RWPE1 (cell line): ENCODE results near the gene CBARP.

Source experiments
- CTCF ChIA-PET: fragments of 350-600 bp; sonication (Branson Sonifier 250); formaldehyde crosslinking; extraction: SDS; loops from one replicate; lab custom pipeline; 2021; lab: Yijun Ruan, JAX
- POLR2A ChIA-PET: fragments of 400-600 bp; formaldehyde crosslinking; extraction: SDS; loops from one replicate; lab custom pipeline; 2020; ENCODE audit warnings: antibody characterized with exemption; ENCODE audit not compliant: low non-redundant PET; lab: Yijun Ruan, JAX
- DNase-seq: peaks from one replicate; pipeline ENCODE4 v3.0.0; 2012; ENCODE audit warnings: low spot score
- H3K27ac ChIP-seq: fragments of 450-650 bp; 2 replicates; pipeline ENCODE4 v1.5.1; 2017
- TF ChIP-seq, protein P1 (sequence below): fragments of 450-650 bp; conservative IDR thresholded peaks from 2 replicates; pipeline ENCODE4 v1.5.1; 2017; ENCODE audit warnings: low read depth, mild to moderate bottlenecking

CBARP gene

DNA sequence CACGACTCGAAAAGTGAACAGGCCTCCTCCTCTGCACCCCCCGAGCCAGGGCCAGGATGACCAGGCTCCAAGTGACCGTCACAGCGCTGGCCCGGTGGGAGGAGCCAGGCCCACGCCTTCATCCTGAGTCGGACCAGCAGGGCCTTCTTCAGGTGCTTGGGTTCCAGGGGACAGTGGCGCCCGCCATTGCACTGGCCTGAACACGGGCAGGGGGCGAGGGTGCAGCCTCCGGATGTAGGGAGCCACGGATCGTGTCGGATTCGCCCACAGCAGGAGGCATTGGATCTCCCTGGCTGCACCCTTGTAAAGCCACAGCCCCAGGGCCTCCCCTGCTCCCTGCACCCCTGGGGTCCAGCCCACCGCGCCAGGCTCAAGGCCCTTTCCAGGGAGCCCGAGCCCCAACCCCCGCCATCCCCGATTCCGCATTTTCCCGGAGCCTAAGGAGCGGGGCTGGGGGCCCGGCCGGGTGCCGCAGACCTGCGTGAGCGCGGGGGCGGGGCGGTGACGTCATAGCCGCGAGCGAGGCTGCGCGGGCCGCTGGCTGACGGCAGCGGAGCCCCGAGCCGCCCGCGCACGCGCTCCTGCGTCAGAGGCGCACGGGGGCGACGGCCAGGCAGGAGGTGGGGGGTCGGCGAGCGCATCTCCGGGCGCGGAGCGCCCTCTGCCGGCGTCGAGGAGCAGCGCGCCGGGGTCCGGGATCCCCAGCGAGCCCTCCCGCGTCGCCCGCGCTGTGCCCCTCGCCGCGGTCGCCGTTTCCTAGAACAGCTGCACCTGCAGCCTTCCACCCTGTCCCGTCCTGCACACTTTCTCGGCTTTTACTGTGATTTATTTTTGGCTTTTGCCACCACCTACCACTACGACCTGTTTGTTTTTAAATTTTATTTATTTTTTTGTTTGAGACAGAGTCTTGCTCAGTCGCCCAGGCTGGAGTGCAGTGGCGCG, 2.3 kb upstream of the CBARP start:
- POLR2A ChIA-PET, result interaction anchor here (0.6 kb wide), 1 partner anchor 53 kb away, joined by 3 read pairs; no protein-coding TSS in a partner anchor
- H3K27ac ChIP-seq, result peak overlapping the region; percentile 100

DNA sequence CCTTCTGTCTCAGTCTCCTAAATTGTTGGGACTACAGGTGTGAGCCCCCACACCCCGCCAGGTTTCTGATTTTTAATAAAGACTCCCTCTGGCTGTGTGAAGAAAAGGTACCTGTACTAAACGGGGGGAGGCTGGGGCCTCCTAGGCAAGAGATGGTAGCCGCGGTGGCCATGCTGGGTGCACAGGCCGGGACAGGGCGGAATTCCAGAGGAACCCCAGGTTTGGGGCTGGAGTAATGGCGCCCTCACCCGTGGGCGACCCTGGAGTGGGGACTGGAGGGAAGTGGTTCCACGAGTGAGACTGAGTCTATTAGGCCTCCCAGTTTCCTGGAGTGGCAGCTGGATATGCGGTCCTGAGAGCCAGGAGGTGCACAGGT, 1.6 kb upstream of the CBARP start:
- ChIA-PET POLR2A (interaction anchor here (0.7 kb wide), 1 partner anchor 30 kb away, joined by 3 read pairs; no protein-coding TSS in a partner anchor), CTCF (interaction anchor here (0.7 to 1.5 kb wide), 2 partner anchors 16 to 71 kb away, joined by 3 to 5 read pairs; no protein-coding TSS in a partner anchor)
- H3K27ac ChIP-seq, result peak overlapping the region; percentile 100
- TF ChIP-seq, protein P1, sequence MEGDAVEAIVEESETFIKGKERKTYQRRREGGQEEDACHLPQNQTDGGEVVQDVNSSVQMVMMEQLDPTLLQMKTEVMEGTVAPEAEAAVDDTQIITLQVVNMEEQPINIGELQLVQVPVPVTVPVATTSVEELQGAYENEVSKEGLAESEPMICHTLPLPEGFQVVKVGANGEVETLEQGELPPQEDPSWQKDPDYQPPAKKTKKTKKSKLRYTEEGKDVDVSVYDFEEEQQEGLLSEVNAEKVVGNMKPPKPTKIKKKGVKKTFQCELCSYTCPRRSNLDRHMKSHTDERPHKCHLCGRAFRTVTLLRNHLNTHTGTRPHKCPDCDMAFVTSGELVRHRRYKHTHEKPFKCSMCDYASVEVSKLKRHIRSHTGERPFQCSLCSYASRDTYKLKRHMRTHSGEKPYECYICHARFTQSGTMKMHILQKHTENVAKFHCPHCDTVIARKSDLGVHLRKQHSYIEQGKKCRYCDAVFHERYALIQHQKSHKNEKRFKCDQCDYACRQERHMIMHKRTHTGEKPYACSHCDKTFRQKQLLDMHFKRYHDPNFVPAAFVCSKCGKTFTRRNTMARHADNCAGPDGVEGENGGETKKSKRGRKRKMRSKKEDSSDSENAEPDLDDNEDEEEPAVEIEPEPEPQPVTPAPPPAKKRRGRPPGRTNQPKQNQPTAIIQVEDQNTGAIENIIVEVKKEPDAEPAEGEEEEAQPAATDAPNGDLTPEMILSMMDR, result no peak
- no peak for DNase-seq

More for the DNA sequence above, 2.3 kb upstream of the CBARP start:
- CTCF ChIA-PET, result interaction anchor here (0.6 to 1.6 kb wide), 6 partner anchors 8 to 127 kb away, joined by 3 to 5 read pairs (median 4); no protein-coding TSS in a partner anchor
- peak; percentile 87 for DNase-seq
- TF ChIP-seq, protein P1, result peak; percentile 91

DNA sequence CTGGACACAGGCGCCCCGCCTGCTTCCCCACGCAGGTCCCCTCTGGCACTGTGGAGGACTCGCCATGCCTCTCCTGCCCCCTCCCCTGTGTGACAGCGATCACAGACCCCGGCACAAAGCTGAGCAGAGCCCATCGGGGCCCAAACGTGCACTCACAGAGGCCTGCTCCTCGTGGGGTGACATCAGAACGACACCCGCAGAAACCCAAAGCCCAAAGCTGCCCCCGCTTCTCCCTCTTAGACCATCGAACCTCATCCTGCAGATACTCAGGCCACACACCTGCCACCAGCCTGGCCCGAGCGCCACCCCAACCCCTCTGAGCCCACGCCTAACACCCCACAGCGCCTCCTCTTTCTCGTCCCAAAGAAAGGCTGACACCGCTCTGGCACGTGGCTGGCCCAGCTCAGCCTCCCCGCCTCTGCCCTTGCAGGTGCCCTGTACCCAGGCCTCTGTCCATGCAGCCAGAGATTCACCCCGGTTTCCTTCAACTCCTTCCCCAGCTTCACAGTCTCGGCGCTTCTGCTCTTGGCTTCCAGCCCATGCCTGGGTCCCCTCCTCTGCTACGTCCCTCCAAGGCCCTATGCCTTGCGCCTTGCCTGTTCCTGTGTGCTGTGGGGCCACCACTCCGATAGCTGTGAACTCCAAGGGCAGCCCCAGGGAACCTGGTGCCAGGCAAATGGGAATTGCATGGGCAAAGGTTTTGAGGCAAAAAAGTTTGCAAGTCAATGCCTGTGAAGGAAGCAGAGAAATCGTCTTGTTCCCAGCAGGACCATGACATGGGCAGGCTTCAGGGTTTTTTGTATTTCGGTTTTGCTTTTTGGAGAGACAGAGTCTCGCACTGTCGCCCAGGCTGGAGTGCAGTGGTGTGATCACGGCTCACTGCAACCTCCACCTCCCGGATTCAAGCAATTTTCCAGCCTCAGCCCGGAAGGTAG, 831 bp upstream of the CBARP start:
- TF ChIP-seq, protein P1, result no peak
- H3K27ac ChIP-seq, result peak overlapping the region; percentile 100
- POLR2A ChIA-PET, result interaction anchor here (0.5 to 0.7 kb wide), 2 partner anchors 8 to 31 kb away, joined by 3 to 6 read pairs; no protein-coding TSS in a partner anchor
- no peak for DNase-seq
- CTCF ChIA-PET, result interaction anchor here (0.5 to 1.5 kb wide), 5 partner anchors 15 to 375 kb away, joined by 3 to 5 read pairs (median 3); no protein-coding TSS in a partner anchor

DNA sequence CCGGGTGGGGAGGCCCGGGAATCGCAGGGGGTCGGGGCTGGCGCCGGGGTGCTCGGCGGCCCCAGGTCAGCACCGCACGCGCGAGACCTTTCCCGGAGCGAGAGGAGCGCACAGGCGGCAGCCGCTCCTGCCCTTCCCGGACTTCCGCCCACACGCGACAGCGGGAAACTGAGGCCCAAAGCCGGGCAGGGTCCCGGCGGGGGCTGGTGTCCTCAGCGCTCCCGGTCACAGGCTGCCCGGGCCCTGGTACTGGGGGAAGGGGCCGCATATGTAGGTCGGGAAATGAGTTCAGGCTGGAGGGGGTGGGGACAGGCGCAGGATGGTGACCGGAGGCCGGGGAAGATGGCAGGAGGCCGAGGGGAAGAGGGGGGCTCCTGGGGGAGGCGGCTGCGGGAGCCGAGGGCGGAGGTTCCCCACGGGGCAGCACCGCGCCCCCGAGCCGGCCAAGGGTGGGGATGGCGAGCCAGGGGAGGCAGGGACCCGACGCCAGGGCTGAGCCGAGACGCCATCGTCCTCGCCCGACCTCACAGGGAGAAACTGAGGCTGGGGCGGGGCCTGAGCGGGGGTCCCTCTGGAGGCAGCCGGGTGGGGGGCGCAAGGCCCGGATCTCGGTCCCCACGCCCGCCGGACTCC, 662 bp downstream of the CBARP start:
- DNase-seq, result no peak
- TF ChIP-seq, protein P1, result no peak
- CTCF ChIA-PET, result interaction anchor here (0.5 kb wide), 1 partner anchor 55 kb away, joined by 4 read pairs; no protein-coding TSS in a partner anchor
- peak overlapping the region; percentile 100 for H3K27ac ChIP-seq
- POLR2A ChIA-PET, result no interaction called here

DNA sequence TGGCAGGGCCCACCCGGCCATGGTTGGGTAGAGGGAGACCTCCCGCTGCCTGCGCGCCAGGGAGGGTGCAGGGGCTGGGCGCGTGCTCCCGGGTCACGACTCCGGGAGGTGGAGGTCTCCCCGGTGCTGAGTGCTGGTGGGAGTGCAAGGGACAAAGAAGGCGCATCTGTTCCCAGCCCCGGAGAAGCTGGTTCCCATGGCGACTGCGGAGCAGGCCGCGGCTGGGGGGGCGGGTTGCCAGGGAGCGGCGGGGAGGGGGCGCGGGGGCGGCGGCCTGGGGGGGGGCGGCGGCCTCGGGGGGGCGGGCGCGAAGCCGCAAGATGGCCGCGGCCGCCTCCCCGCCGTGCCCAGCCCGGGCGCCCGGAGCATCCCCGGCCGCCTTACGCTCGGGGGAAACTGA, 1.2 kb downstream of the CBARP start:
- CTCF ChIA-PET, result interaction anchor here (0.5 to 0.9 kb wide), 3 partner anchors 8 to 56 kb away, joined by 3 to 4 read pairs (median 3); no protein-coding TSS in a partner anchor
- TF ChIP-seq, protein P1, result no peak
- peak overlapping the region; percentile 100 for H3K27ac ChIP-seq
- no peak for DNase-seq
- POLR2A ChIA-PET, result no interaction called here
